GM12878 (cell line): ENCODE results near the gene SLC35B4. TPM values are rescaled to one million over a fixed set of nuclear protein-coding genes. Genes with fewer than 3 reads are reported as not detected.

Source experiments
- ATAC-seq: fragments of 200-7000 bp; cut with Tn5 transposase; 3 replicates; pipeline ENCODE4 v1.9.1; 2020; ENCODE audit warnings: mild to moderate bottlenecking, moderate library complexity
- BruUV-seq: library from RNA; stranded (reverse); fragments of 400-500 nt; replicated peaks from 2 replicates; lab custom pipeline; 2021; lab: Mats Ljungman, UMichigan
- CTCF ChIA-PET: fragments of 300-600 bp; sonication (Branson Sonifier 250); formaldehyde crosslinking; extraction: SDS; loops from one replicate; lab custom pipeline; 2021; ENCODE audit warnings: inconsistent platforms; lab: Yijun Ruan, JAX
- POLR2A ChIA-PET: fragments of 350-600 bp; formaldehyde crosslinking; extraction: SDS; loops from one replicate; lab custom pipeline; 2021; ENCODE audit warnings: inconsistent platforms; lab: Charles Lee
- RAD21 ChIA-PET: fragments of 300-600 bp; sonication (Branson Sonifier 250); formaldehyde crosslinking; loops from one replicate; lab custom pipeline; 2023; ENCODE audit warnings: antibody characterized with exemption; ENCODE audit not compliant: unreplicated experiment; lab: Charles Lee
- SMC1A ChIA-PET: fragments of 300-600 bp; sonication (Branson Sonifier 250); formaldehyde crosslinking; loops from one replicate; lab custom pipeline; 2023; ENCODE audit not compliant: unreplicated experiment, uncharacterized antibody; lab: Charles Lee
- DNase-seq: peaks from one replicate; pipeline ENCODE4 v3.0.0-alpha.2; 2011; ENCODE audit warnings: low read depth, low spot score
- FAIRE-seq: peaks from 3 replicates; lab custom pipeline; 2011; peaks lifted over from hg19 to GRCh38; lab: Jason Lieb, UNC
- H2AFZ ChIP-seq: 2 replicates; pipeline ENCODE4 v1.6.0; 2011; ENCODE audit warnings: low read depth, low read length, control low read depth; ENCODE audit not compliant: control insufficient read depth
- H3K27ac ChIP-seq: 2 replicates; pipeline ENCODE4 v1.5.1; 2011; ENCODE audit warnings: control low read depth; ENCODE audit not compliant: control insufficient read depth, insufficient read depth
- H3K27me3 ChIP-seq, 2 experiments: replicated peaks in 1 of 2; 2 replicates each; pipeline versions ENCODE4 v1.6.0 to v1.6.1; 2011; ENCODE audit warnings: low read length in 1 of 2; ENCODE audit not compliant: control insufficient read depth in 2 of 2, insufficient read depth in 2 of 2
- H3K36me3 ChIP-seq, 2 experiments: 2 replicates each; pipeline ENCODE4 v1.5.1; 2011; ENCODE audit warnings: low read length in 1 of 2; ENCODE audit not compliant: control insufficient read depth in 2 of 2, insufficient read depth in 2 of 2
- H3K4me1 ChIP-seq: 2 replicates; pipeline ENCODE4 v1.6.1; 2011; ENCODE audit warnings: mild to moderate bottlenecking, low read length, moderate library complexity, mixed read lengths; ENCODE audit not compliant: control insufficient read depth, insufficient read depth
- H3K4me2 ChIP-seq: 2 replicates; pipeline ENCODE4 v1.6.0; 2011; ENCODE audit warnings: control low read depth; ENCODE audit not compliant: control insufficient read depth, insufficient read depth
- H3K4me3 ChIP-seq: fragments of 200-600 bp; sonication (generic); 2 replicates; pipeline ENCODE4 v1.5.1; 2016
- H3K79me2 ChIP-seq: 2 replicates; pipeline ENCODE4 v1.6.0; 2011; ENCODE audit warnings: low read length; ENCODE audit not compliant: control insufficient read depth, insufficient read depth
- H3K9ac ChIP-seq: 2 replicates; pipeline ENCODE4 v1.8.0; 2011; ENCODE audit warnings: low read length, control low read depth, mixed read lengths; ENCODE audit not compliant: control insufficient read depth, insufficient read depth
- H3K9me3 ChIP-seq: replicated peaks from 3 replicates; pipeline ENCODE4 v1.5.1; 2011; ENCODE audit warnings: mild to moderate bottlenecking, low read length; ENCODE audit not compliant: control insufficient read depth, insufficient read depth
- H4K20me1 ChIP-seq: 2 replicates; pipeline ENCODE4 v1.6.0; 2011; ENCODE audit not compliant: control insufficient read depth, insufficient read depth
- EZH2 ChIP-seq: IDR thresholded peaks from 2 replicates; pipeline ENCODE4 v1.6.1; 2012; ENCODE audit warnings: low read depth, mild to moderate bottlenecking, control low read depth, inconsistent platforms, low read length, borderline replicate concordance; ENCODE audit not compliant: control insufficient read depth
- FOS ChIP-seq: IDR thresholded peaks from 3 replicates; pipeline ENCODE4 v1.6.1; 2011; ENCODE audit warnings: borderline replicate concordance; ENCODE audit not compliant: insufficient read length; ENCODE audit errors: extremely low read depth
- MEF2A ChIP-seq: IDR thresholded peaks from 2 replicates; pipeline ENCODE4 v1.6.1; 2011; ENCODE audit warnings: low read depth, mild to moderate bottlenecking, low read length, moderate library complexity; ENCODE audit not compliant: insufficient read depth
- RFX5 ChIP-seq: IDR thresholded peaks from 2 replicates; pipeline ENCODE4 v1.6.1; 2011; ENCODE audit warnings: low read depth, low read length, improper control_type of control experiment
- SMAD5 ChIP-seq: IDR thresholded peaks from 2 replicates; pipeline ENCODE4 v1.6.1; 2016; ENCODE audit warnings: antibody characterized with exemption, low read depth
- TCF12 ChIP-seq: IDR thresholded peaks from 2 replicates; pipeline ENCODE4 v1.6.1; 2011; ENCODE audit warnings: low read depth, mild to moderate bottlenecking, low read length
- YY1 ChIP-seq: IDR thresholded peaks from 2 replicates; pipeline ENCODE4 v1.6.1; 2011; ENCODE audit warnings: low read depth, mild to moderate bottlenecking, low read length
- WGBS: methylation state at CpG from one replicate; pipeline ENCODE4 v1.1.6; 2016; ENCODE audit warnings: low lambda C conversion rate; ENCODE audit not compliant: insufficient replicate concordance, insufficient coverage; ENCODE audit errors: missing lambda C conversion rate; 5-methylcytosine and 5-hydroxymethylcytosine counted together
- in situ Hi-C: fragments of 300-500 bp; cut with MboI; formaldehyde crosslinking; loops from 9 replicates; pipeline ENCODE4 v1.14.3; 2018; ENCODE audit warnings: mixed read lengths
- intact Hi-C: fragments of 100-400 bp; cut with micrococcal nuclease; formaldehyde crosslinking; loops from one replicate; pipeline ENCODE4 v1.14.2; 2022; ENCODE audit not compliant: unreplicated experiment
- polyA plus RNA-seq, 11 experiments: library from polyadenylated mRNA; depleted of rRNA in 4 of 11; unstranded in 6 of 11; stranded (reverse) in 5 of 11; fragments of >200 nt; fragmentation: Nextera tagmentation in 4 of 11; fragmentation: Illumina TruSeq in 1 of 11; extraction: Ambion mirVana in 4 of 11; extraction: Trizol in 1 of 11; gene quantifications; 1 replicate in 1 of 11; 2 replicates in 10 of 11; pipeline versions ENCODE4 v1.2.1 to v1.2.3, GENCODE V29; 2011 to 2016; ENCODE audit warnings: inconsistent platforms in 2 of 11, missing spikeins in 2 of 11, low read depth in 1 of 11
- total RNA-seq, 4 experiments: library from RNA; depleted of rRNA in 3 of 4; stranded (reverse); fragments of >200 nt in 3 of 4; fragmentation: Illumina TruSeq in 1 of 4; extraction: Trizol in 1 of 4; gene quantifications; 2 replicates each; pipeline versions ENCODE4 v1.2.1 to v1.2.3, GENCODE V29; 2013 to 2021
- TF ChIP-seq, protein P1 (sequence below): fragments of 450-650 bp; formaldehyde crosslinking; IDR thresholded peaks from 2 replicates; pipeline ENCODE4 v1.5.0; 2022; ENCODE audit warnings: mild to moderate bottlenecking, missing genetic modification characterization

The SLC35B4 gene
- total and polyA plus RNA-seq, 10 of the 15 experiments (the other 5 are each of a cell fraction or from before 2014, with no cell fraction given): 3.6 to 23.9 (median 14.0) TPM

DNA sequence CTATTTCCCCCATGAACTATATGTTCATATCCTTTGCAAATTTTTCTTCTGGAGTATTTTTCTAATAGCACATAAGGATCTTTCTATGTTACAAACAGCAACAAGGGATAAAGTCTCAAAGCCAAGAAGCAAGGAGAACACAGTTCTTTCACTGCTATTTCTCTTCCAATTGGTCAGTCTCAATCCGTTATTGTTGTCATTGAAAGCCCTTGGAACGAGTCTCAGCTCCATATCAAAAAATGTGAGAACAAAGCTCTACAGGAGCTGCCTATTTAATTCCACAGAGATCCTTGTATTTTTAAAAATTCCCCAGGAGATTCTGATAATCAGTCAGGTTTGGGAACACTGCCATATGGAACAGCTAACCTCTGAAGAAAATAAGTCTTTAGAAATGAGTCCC is 15.7 kb downstream of the SLC35B4 start:
- H3K27me3 ChIP-seq: no peaks in the 10 kb centered on the region
- H3K79me2 ChIP-seq: no peaks in the 10 kb centered on the region
- no peak overlapping the region for H3K4me3 ChIP-seq
- no peaks in the 10 kb centered on the region for H3K9me3 ChIP-seq
- no peaks in the 10 kb centered on the region for H4K20me1 ChIP-seq
- TF ChIP-seq FOS (no peak), SMAD5 (no peak), TCF12 (no peak), EZH2 (no peak), YY1 (no peak), RFX5 (no peak), MEF2A (no peak)
- TF ChIP-seq, protein P1, sequence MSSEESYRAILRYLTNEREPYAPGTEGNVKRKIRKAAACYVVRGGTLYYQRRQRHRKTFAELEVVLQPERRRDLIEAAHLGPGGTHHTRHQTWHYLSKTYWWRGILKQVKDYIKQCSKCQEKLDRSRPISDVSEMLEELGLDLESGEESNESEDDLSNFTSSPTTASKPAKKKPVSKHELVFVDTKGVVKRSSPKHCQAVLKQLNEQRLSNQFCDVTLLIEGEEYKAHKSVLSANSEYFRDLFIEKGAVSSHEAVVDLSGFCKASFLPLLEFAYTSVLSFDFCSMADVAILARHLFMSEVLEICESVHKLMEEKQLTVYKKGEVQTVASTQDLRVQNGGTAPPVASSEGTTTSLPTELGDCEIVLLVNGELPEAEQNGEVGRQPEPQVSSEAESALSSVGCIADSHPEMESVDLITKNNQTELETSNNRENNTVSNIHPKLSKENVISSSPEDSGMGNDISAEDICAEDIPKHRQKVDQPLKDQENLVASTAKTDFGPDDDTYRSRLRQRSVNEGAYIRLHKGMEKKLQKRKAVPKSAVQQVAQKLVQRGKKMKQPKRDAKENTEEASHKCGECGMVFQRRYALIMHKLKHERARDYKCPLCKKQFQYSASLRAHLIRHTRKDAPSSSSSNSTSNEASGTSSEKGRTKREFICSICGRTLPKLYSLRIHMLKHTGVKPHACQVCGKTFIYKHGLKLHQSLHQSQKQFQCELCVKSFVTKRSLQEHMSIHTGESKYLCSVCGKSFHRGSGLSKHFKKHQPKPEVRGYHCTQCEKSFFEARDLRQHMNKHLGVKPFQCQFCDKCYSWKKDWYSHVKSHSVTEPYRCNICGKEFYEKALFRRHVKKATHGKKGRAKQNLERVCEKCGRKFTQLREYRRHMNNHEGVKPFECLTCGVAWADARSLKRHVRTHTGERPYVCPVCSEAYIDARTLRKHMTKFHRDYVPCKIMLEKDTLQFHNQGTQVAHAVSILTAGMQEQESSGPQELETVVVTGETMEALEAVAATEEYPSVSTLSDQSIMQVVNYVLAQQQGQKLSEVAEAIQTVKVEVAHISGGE (CRISPR knock-in tag): no peak
- CTCF ChIA-PET: no interaction called here
- DNase-seq: no peak
- peaks cover 0 to 7% of the 10 kb centered on the region in 2 experiments; a peak in 2 of 4 replicates for H3K36me3 ChIP-seq
- intact Hi-C loops: no loop called here
- in situ Hi-C loops: no loop called here
- POLR2A ChIA-PET: no interaction called here
- FAIRE-seq: no peak
- no peak overlapping the region for H3K9ac ChIP-seq
- H2AFZ ChIP-seq: no peak overlapping the region
- no peak overlapping the region for H3K4me2 ChIP-seq
- BruUV-seq: no TSS peak
- RAD21 ChIA-PET: no interaction called here
- no peaks in the 10 kb centered on the region for H3K4me1 ChIP-seq
- H3K27ac ChIP-seq: no peak overlapping the region
- WGBS: 95% methylated on average over 2 of the region's 2 CpGs
- SMC1A ChIA-PET: interaction anchor here (1.4 kb wide), 1 partner anchor 8 kb away, joined by 4 read pairs; no protein-coding TSS in a partner anchor
- ATAC-seq: no peak
